ENCODE measurements around the gene MMEL1. TPM values are rescaled to one million over a fixed set of nuclear protein-coding genes. Genes with fewer than 3 reads are reported as not detected.
"Not testable (repeated sequence)": the region's sequence is repeated elsewhere in the genome, so short reads cannot be mapped to it uniquely, and the experiment has no call there.

MMEL1 gene
- total RNA-seq, 1 experiment from 2014 or later: not detected

GRCh38 chr1:2633936-2634491 lies 1.2 kb upstream of the MMEL1 start:
- no peak for DNase-seq
- no peak overlapping the region for H3K4me3 ChIP-seq
- peaks cover 15% of the 10 kb centered on the region for H3K27me3 ChIP-seq
- H3K36me3 ChIP-seq: no peaks in the 10 kb centered on the region
- H3K9me3 ChIP-seq: no peaks in the 10 kb centered on the region

DNA sequence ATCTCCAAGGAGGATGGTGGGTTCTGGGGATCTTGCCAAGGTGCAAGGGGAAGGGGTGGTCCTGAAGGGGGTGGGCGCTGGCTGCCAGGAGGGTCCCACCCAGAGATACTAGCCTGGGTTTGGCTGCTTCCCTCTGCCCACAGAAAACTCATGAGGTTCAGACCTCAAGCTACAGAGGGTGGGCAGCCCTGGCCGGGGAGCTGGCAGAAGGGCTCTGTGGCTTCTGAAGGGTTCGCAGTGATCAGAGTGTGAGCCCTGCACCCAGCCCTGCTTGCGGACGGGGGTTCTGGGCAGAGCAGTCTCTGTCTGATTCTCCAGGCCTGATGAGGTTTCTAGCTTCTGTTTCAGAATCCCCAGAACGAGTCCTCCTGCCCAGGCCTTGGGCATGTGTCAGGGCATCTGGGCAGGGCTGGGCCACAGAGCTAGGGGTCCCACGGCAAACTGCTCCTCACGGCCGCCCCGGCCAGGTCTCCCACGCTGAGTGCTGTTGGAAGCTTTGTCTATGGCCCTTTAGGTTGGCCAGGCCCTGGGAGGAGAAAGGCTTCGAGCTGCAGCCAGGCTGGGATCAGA lies 635 bp upstream of the MMEL1 start:
- H3K4me3 ChIP-seq: no peak overlapping the region
- no peaks in the 10 kb centered on the region for H3K9me3 ChIP-seq
- DNase-seq: no peak
- peaks cover 13% of the 10 kb centered on the region for H3K27me3 ChIP-seq
- no peaks in the 10 kb centered on the region for H3K36me3 ChIP-seq

DNA sequence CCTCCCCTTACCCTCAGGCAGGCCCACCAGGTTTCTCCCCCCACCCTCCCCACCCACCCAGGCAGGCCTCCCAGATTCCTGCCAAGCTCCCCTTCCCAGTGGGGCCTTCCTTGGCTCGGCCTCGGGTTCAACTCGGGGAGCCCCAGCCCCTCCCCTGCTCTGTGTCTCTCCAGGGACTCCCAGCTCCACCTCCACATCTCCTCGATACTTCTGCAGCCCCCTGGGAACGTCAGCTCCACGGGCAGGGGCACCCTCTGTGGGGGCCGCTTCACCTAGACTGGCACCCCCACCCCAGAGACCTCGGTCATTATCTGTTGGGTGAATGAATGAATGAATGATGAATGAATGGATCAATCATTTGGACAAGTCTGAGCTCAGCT lies 775 bp downstream of the MMEL1 start:
- H3K4me3 ChIP-seq: no peak overlapping the region
- DNase-seq: no peak
- peaks cover 23% of the 10 kb centered on the region for H3K27me3 ChIP-seq
- H3K9me3 ChIP-seq: no peaks in the 10 kb centered on the region
- H3K36me3 ChIP-seq: no peaks in the 10 kb centered on the region

GRCh38 chr1:2631136-2632050 lies 1.4 kb downstream of the MMEL1 start:
- Histone ChIP-seq H3K9me3 (no peaks in the 10 kb centered on the region; the same call in 1 of the 2 replicates), H3K4me3 (no peak overlapping the region), H3K36me3 (no peaks in the 10 kb centered on the region), H3K27me3 (peaks cover 29% of the 10 kb centered on the region)
- DNase-seq: no peak

DNA sequence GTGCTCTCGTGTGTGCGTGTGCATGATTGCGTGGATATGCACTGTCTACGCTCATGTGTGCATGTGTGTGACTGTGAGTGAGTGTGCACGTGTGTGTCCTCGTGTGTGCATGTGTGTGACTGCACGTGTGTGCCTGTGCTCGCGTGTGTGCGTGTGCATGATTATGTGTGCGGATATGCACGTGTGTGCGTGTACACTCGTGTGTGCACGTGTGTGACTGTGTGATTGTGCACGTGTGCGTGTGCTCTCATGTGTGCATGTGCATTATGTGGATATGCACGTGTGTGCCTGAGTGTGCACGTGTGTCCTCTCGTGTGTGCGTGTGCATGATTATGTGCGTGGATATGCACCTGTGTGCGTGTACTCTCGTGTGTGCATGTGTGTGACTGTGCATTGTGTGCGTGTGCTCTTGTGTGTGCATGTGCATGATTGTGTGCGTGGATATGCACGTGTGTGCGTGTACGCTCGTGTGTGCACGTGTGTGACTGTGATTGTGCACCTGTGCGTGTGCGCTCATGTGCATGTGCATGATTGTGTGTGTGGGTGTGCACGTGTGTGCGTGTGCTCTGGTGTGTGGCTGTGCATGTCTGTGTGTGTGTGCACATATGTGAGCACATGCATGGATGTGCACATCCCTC lies 2.2 kb downstream of the MMEL1 start:
- DNase-seq: no peak
- H3K9me3 ChIP-seq: no peaks in the 10 kb centered on the region; the same call in 1 of the 2 replicates
- no peak overlapping the region for H3K4me3 ChIP-seq
- peaks cover 30% of the 10 kb centered on the region for H3K27me3 ChIP-seq
- no peaks in the 10 kb centered on the region for H3K36me3 ChIP-seq

- Histone ChIP-seq H3K9me3 (no peaks in the 10 kb centered on the region; the same call in 1 of the 2 replicates), H3K36me3 (no peaks in the 10 kb centered on the region), H3K4me3 (no peak overlapping the region), H3K27me3 (peaks cover 30% of the 10 kb centered on the region)
- DNase-seq: no peak
Measured at GRCh38 chr1:2629627-2630497, 3.0 kb downstream of the MMEL1 start.

DNA sequence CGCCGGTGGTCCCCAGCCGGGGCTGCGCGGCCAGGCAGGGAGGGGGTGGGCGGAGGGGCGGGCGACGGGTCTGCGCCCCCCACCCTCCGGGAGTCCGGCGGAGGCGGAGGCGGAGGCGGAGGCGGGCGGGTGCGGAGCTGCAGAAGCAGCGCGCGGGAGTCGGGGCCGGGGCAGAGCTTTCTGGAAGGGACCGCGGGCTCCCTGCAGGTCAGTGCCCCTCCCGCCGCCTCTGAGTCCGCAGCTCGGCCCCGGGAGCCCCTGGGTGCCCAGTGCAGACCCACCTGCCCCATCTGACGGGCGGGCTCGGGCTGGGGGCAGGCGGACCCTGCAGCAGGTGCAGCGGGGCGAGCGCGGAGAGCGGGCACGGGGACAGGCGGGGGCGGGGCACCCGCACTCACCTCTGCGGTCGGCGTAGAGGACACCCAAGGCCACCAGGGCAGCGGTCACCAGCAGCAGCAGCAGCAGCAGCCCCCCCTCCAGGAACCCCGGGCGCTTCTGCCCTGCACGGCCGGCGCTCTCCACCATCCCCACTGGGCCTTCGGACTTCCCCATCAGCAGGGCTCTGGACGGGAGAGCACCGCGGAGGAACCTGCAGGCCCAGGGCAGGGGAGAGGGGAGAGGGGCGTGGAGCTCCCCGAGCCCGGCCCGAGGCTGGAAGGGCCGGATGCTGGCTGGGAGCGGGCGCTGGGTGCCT lies 3.7 kb downstream of the MMEL1 start:
- Histone ChIP-seq H3K4me3 (no peak overlapping the region), H3K9me3 (no peaks in the 10 kb centered on the region; the same call in 1 of the 2 replicates), H3K36me3 (no peaks in the 10 kb centered on the region), H3K27me3 (peaks cover 30% of the 10 kb centered on the region)
- DNase-seq: no peak

DNA sequence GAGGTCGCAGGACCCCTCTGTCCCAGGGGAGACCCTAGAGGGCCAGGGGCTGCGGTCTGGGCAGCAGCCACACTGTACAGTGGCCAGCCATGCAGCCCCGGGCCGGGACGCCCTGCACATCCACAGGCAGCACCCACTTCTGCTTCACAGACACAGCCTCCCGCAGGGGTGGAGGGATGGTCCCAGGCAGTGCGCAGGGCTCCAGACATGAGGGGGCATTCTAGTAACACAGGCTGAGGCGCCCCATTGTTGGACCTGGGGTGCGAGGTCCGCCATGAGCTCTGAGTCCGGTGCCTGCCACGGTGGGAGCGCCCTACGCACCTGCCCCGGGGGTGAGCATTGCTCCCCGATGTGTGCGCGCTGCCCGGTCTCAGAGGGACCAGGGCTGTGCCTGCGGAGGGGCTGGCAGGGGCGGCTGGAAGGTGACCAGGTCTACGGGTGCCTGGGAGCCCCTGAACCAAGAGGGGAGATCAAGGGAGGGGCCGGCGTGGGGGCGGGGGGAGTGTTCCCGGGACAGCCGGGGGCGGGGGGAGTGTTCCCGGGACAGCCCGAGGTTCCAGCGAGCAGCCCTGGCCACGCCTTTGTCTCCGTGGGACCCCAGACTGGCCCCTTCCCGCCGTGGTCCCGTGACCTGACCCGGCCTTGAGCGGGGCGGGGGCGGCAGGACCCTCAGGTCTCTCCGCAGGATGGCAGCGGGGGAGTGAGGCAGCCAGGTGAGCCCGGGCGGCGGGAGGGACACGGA lies 4.5 kb downstream of the MMEL1 start:
- no peaks in the 10 kb centered on the region for H3K36me3 ChIP-seq
- no peaks in the 10 kb centered on the region; the same call in 1 of the 2 replicates for H3K9me3 ChIP-seq
- DNase-seq: no peak
- H3K4me3 ChIP-seq: no peak overlapping the region
- H3K27me3 ChIP-seq: peaks cover 30% of the 10 kb centered on the region

DNA sequence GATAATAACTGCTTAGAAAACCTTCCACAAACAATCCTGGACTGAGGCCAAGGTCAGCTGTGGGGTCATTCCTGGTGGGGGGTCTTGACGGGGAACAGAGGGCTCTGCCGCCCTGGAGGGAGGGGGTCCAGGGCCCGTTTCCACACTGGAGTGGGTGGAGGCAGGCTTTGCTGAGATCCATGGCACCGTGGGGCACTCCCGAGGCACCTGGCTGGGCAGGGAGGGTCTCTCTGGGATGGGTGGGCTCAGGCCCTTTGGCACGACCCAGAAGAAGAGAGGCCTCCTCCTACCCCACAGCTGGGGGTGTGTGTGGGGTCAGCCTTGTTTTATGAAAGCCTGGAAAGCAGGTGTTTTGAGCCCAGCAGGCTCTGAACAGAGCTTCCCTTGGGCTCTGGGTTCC lies 5.1 kb downstream of the MMEL1 start:
- no peaks in the 10 kb centered on the region; the same call in 1 of the 2 replicates for H3K9me3 ChIP-seq
- H3K4me3 ChIP-seq: no peak overlapping the region
- no peaks in the 10 kb centered on the region for H3K36me3 ChIP-seq
- no peak for DNase-seq
- H3K27me3 ChIP-seq: peaks cover 30% of the 10 kb centered on the region

- H3K9me3 ChIP-seq, H3K36me3 ChIP-seq, H3K4me3 ChIP-seq, DNase-seq: not testable (repeated sequence)
- H3K27me3 ChIP-seq: peaks cover 30% of the 10 kb centered on the region
Measured at GRCh38 chr1:2625748-2626147, 7.1 kb downstream of the MMEL1 start.

- Histone ChIP-seq H3K9me3 (no peaks in the 10 kb centered on the region; the same call in 1 of the 2 replicates), H3K4me3 (no peak overlapping the region), H3K27me3 (peaks cover 30% of the 10 kb centered on the region), H3K36me3 (no peaks in the 10 kb centered on the region)
- DNase-seq: no peak
Measured at GRCh38 chr1:2625311-2625710, 7.5 kb downstream of the MMEL1 start.

- Histone ChIP-seq H3K36me3 (no peaks in the 10 kb centered on the region), H3K4me3 (no peak overlapping the region), H3K27me3 (peaks cover 30% of the 10 kb centered on the region), H3K9me3 (no peaks in the 10 kb centered on the region; the same call in 1 of the 2 replicates)
- DNase-seq: no peak
Measured at GRCh38 chr1:2624735-2625300, 8.0 kb downstream of the MMEL1 start.

DNA sequence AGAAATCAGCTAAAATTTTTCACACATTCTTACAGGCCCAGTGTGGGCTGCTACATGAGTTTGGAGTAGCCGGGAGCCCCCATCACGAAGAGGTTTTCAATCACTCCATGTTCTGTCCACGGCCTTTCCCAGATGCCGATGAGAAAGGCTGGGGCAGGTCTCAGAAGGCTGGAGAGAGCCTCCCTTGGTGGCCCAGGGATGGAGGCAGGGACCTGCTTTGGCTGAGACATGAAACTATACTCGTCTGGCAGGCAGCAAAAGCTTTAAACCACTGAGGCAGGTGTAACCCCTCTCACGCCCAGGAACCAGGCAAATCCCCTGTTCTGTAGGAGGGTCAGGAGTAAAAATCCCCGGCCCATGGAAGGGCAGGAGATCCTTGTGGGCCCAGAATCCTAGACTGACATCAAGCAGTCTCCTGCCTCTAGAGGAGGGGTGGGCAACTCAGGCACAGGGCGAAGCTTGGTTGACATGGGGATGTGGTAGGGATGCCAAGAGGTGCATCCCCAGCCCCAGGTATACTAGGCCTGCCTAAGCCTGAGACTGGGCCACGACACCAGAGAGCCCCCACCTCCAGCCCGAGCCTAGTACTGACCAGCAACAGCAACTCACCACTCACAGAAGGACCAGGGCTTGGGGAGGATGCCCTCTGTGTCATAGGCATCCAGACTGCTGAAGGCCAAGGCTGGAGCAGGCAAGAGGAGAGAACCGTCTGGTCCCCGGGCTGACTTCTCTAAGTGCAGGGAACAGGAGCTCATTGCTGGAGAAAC lies 9.1 kb downstream of the MMEL1 start:
- no peaks in the 10 kb centered on the region for H3K36me3 ChIP-seq
- no peaks in the 10 kb centered on the region; the same call in 1 of the 2 replicates for H3K9me3 ChIP-seq
- DNase-seq: no peak
- no peak overlapping the region for H3K4me3 ChIP-seq
- H3K27me3 ChIP-seq: peaks cover 21% of the 10 kb centered on the region

DNA sequence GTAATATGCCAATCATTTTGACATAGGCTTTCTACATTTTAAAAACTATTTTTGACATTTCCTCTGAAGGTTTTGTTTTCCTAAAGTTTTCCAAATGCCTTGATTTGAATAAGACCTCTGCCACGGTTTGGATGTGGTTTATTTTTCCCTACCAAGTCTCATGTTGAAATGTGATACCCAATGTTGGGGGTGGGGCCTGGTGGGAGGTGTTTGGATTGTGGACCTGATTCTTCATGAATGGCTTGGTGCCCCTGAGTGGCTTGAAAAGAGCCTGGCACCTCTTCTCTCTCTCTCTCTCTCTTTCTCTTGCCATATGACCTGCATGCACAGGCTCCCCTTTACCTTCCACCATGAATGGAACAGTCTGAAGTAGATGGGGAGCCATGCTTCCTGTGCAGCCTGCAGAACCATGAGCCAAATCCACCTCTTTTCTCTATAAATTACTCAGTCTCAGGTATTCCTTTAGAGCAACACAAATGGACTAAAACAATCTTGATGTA lies 14.8 kb downstream of the MMEL1 start:
- DNase-seq: no peak
- Histone ChIP-seq H3K4me3 (no peak overlapping the region), H3K27me3 (no peaks in the 10 kb centered on the region; the same call in none of the 2 replicates), H3K36me3 (no peaks in the 10 kb centered on the region), H3K9me3 (peaks cover 3% of the 10 kb centered on the region; the same call in 1 of the 2 replicates)

Measured in MG63 (cell line).